GM10266 (cell line): Measurements from ENCODE around the gene TNFRSF18.

Source experiments
- DNase-seq: peaks from one replicate; pipeline ENCODE4 v3.0.0; 2012; ENCODE audit errors: extremely low spot score
- TF ChIP-seq, protein P1 (sequence below): IDR thresholded peaks from 2 replicates; pipeline ENCODE4 v1.5.1; 2012; ENCODE audit warnings: mild to moderate bottlenecking, low read depth; ENCODE audit not compliant: control insufficient read depth, insufficient read depth; ENCODE audit errors: missing control alignments

The TNFRSF18 gene

DNA sequence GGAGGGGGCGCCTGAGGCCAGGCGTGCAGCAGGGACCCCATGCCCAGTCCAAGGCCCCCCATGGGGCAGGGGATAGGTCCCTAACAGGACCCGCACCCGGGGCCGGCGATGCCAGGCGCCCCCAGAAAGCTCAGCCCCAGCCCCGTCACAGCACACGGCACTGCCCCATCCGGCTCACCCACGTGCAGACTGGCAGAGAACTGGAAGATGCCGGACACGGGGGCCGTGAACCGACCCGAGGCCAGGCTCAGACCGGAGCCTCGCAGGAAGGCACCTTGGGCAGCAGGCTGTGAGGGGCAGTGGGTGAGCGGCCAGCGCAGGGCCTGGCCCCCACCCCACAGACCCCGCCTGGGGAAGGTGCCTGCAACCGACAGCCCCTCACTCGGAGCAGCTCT, 36.9 kb upstream of the TNFRSF18 start:
- no peak for DNase-seq
- TF ChIP-seq, protein P1, sequence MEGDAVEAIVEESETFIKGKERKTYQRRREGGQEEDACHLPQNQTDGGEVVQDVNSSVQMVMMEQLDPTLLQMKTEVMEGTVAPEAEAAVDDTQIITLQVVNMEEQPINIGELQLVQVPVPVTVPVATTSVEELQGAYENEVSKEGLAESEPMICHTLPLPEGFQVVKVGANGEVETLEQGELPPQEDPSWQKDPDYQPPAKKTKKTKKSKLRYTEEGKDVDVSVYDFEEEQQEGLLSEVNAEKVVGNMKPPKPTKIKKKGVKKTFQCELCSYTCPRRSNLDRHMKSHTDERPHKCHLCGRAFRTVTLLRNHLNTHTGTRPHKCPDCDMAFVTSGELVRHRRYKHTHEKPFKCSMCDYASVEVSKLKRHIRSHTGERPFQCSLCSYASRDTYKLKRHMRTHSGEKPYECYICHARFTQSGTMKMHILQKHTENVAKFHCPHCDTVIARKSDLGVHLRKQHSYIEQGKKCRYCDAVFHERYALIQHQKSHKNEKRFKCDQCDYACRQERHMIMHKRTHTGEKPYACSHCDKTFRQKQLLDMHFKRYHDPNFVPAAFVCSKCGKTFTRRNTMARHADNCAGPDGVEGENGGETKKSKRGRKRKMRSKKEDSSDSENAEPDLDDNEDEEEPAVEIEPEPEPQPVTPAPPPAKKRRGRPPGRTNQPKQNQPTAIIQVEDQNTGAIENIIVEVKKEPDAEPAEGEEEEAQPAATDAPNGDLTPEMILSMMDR = no peak

DNA sequence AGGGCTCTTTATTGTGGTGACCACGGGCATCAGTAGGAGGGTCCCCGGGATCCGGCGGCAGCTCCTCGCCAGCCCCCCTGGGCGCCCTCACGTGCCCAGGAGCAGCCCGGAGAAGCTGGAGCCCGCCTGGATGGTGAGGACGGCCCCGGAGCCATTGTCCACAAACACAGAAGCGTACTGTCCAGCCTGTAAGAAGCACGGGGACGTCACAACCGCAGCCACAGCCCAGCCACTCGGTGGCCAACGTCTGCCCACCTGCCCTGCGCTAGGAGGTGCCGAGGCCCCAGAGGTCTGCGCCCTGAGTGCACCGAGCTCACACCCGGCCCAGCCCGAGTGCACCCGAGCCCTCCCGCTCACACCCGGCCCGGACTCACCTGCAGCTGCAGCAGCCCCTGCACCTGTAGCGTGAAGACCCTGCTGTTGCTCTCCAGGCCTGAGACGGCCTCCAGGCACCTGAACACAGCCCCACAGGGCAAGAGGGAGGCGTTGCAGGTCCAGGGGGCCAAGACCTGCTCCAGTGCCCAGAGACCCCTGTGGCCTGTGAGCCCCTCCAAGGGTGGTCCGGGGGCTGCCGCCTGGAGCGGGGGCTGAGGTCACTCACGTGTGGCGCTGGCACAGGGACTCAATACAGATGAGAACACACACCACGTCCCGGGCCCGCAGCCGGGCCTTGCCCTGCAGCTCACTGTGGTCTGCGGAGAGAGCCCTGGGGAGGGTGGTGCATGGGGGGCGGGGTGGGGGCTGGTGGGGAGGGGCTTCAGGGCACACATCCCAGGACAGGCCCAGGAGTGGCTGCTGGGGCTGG, 36.3 kb upstream of the TNFRSF18 start:
- no peak for DNase-seq
- TF ChIP-seq, protein P1 = no peak

DNA sequence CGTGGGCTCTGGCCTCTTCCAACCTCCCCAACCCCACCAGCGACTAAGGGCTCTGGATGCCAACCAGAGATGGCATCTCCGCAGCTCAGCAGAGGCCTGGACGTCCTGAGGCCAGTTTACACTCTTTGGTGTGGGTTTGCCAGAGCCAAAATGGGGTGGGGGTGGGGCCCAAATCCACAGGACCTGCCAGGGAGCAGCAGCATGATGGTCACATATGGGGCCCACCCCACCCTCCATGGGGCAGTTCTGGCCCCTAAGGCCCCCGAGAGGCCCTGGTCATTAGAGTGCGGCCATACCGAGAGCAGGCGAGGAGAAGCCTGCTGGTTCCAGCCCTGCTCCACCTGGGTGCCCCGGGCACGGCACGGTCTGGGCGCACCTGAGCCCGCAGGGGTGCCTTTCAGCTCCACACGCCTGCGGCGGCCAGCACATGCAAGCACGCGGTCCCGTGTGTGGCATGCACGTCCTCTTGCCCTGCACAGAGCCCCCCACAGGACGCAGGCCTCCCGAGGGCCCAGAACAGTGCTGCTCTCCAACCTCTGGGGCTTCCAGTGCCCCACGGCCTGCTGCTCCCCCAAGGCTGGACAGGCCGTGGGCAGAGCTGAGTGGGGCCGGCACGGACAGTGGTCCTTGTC, 35.3 kb upstream of the TNFRSF18 start:
- TF ChIP-seq, protein P1 = no peak
- DNase-seq = no peak

DNA sequence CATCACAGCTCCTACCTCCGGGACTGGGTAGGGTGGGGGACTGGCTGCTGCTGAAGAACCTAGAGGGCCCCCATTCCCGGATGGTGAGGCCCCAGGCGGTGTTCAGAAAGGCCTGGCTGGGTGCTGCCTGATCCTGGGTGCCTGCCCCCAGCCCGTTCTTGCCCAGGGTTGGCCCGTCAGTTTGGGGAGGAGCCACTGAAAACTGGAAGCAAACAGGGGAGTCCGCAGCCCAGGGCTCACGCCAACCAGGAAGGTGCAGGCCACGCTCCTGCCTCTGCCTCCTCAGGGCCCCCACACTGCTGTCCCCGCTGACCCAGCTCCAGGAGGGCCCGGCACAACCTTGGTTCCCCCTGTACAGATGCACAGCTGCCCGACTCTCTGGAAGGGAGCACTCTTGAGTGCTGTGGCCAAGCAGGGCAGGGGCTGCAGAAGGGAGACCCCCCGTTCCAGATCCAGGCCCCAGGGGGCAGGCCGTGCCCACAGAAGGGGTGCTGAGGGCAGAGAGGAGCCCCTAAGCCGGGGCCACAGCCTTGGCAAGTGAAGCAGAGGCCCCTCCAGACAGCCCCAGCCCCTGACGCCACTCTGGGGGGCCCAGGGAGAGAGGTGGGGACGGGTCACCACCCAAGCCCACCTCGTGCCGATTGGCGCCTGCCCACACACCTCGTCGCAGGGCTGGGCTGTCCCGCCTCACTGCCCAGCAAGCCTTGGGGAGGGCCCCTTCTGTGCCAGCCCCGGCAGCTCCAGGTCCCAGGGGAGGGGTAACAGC, 34.6 kb upstream of the TNFRSF18 start:
- DNase-seq = no peak
- TF ChIP-seq, protein P1 = no peak

DNA sequence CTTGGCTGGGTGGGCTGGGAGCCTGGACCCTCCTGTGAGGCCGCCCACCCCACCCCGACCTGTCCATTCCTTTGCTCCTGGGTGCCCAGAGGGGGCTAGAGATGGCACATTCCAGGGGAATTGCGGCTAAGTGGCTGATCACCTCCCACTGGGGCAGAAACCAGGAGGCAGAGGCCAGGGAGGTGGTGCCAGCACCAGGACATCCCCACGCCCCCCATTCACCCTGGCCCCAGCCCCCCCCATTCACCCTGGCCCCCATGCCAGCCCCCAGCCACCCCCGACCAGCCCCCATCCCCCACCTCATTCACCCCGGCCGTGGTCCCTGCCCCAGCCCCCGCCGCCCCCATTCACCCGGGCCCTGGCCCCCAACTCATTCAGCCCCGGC, 33.9 kb upstream of the TNFRSF18 start:
- DNase-seq = no peak
- TF ChIP-seq, protein P1 = no peak

DNA sequence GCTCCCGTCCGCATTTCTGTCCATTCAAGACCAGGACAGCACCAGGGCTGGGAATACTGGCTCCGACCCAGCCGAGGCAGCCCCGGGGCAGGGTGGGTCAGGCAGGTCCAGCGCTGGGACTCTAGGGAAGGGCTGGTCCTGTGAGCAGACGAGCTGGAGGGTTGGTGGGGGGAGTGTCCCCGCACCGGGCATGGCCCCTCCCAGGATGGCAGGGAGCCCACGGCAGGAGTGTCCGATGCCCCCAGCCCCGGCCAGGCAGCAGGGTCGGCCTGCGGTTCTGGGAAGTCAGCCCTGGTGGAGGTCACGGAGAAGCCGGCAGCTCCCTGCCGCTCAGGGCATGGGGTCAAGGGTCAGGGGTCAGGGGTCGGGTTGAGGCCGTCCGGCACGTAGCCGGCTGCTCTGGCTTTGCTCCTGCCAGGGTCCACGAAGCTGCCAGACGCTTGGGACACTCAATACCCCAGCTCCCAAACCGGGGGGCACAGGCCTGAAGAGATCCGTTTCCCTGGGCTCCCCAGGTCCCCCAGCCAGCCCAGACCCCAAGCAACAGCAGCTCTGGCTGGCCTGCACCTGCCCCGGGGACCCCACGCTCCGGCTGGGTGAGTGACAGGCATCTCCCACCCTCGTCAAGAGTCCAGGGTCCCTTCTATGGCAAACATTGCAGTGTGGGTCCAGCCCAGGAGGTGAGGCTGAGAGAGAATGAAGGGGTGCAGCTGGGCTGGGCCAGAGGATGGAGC, 33.4 kb upstream of the TNFRSF18 start:
- TF ChIP-seq, protein P1 = no peak
- DNase-seq = no peak
